GOT3 (cell line): ENCODE measurements around the gene NR2C1.

Experiments
- DNase-seq: peaks from one replicate; lab custom pipeline; 2025; ENCODE audit warnings: mixed read lengths; lab: John Stamatoyannopoulos, UW

Gene NR2C1

GRCh38 chr12:95083938-95084337 lies 10.5 kb upstream of the NR2C1 start:
- DNase-seq, result no peak

- DNase-seq, result no peak
Measured at GRCh38 chr12:95083471-95083870, 10.1 kb upstream of the NR2C1 start.

- no peak for DNase-seq
Measured at GRCh38 chr12:95077341-95077740, 3.9 kb upstream of the NR2C1 start.

GRCh38 chr12:95074766-95075165 lies 1.3 kb upstream of the NR2C1 start:
- DNase-seq, result no peak

GRCh38 chr12:95073698-95074520 lies 491 bp upstream of the NR2C1 start:
- no peak for DNase-seq

- no peak for DNase-seq
Measured at GRCh38 chr12:95070378-95070777, 3.0 kb downstream of the NR2C1 start.

GRCh38 chr12:95066091-95066855 lies 7.1 kb downstream of the NR2C1 start:
- DNase-seq, result no peak

GRCh38 chr12:95060951-95061350 lies 12.5 kb downstream of the NR2C1 start:
- DNase-seq, result no peak

- DNase-seq, result no peak
Measured at GRCh38 chr12:95059984-95060383, 13.4 kb downstream of the NR2C1 start.

- no peak for DNase-seq
Measured at GRCh38 chr12:95057424-95057823, 16.0 kb downstream of the NR2C1 start.

GRCh38 chr12:95055057-95055456 lies 18.4 kb downstream of the NR2C1 start:
- DNase-seq, result no peak

- no peak for DNase-seq
Measured at GRCh38 chr12:95054206-95054605, 19.2 kb downstream of the NR2C1 start.

- no peak for DNase-seq
Measured at GRCh38 chr12:95051241-95051640, 22.2 kb downstream of the NR2C1 start.

- DNase-seq, result no peak
Measured at GRCh38 chr12:95037906-95038305, 35.5 kb downstream of the NR2C1 start.

GRCh38 chr12:95034750-95035149 lies 38.7 kb downstream of the NR2C1 start:
- no peak for DNase-seq

- no peak for DNase-seq
Measured at GRCh38 chr12:95022477-95022876, 50.9 kb downstream of the NR2C1 start.

- no peak for DNase-seq
Measured at GRCh38 chr12:95017482-95017881, 55.9 kb downstream of the NR2C1 start.

GRCh38 chr12:95016120-95016519 lies 57.3 kb downstream of the NR2C1 start:
- DNase-seq, result no peak

- no peak for DNase-seq
Measured at GRCh38 chr12:95014554-95014953, 58.9 kb downstream of the NR2C1 start.

- no peak for DNase-seq
Measured at GRCh38 chr12:95006206-95006605, 67.2 kb downstream of the NR2C1 start.

GRCh38 chr12:95004610-95005009 lies 68.8 kb downstream of the NR2C1 start:
- no peak for DNase-seq

- no peak for DNase-seq
Measured at GRCh38 chr12:95003921-95004272, 69.5 kb downstream of the NR2C1 start.

- peak; percentile 60 for DNase-seq
Measured at GRCh38 chr12:95003213-95003920, 70.1 kb downstream of the NR2C1 start, which contains the start of gene NDUFA12. Gene NDUFA12 (minus strand): TSS chr12:95003697. CDS start chr12:95003680, 17 bp downstream.
